Activated T-helper 2 cell treated with anti-CD3 and anti-CD28 coated beads, Interferon-gamma antibody, Interleukin-2, Interleukin-4, amounts not matched to agents 10 μg/mL and 5 μg/mL and 100 μg/mL, durations not matched to agents 14 hours and 24 hours and 36 hours (primary cell): ENCODE data around the gene MALSU1. TPM values are rescaled to one million over a fixed set of nuclear protein-coding genes. Genes with fewer than 3 reads are reported as not detected.

Source experiments
- DNase-seq: peaks from one replicate; pipeline ENCODE4 v3.0.0; 2021; ENCODE audit warnings: low spot score
- H3K27ac Mint-ChIP-seq: one replicate; pipeline ENCODE4 v1.8.0; 2021; ENCODE audit warnings: mixed read lengths
- H3K27me3 Mint-ChIP-seq: one replicate; pipeline ENCODE4 v1.8.0; 2021; ENCODE audit warnings: low read depth, mixed read lengths
- H3K36me3 Mint-ChIP-seq: one replicate; pipeline ENCODE4 v1.8.0; 2021; ENCODE audit warnings: low read depth, mixed read lengths
- H3K4me1 Mint-ChIP-seq: one replicate; pipeline ENCODE4 v1.8.0; 2021; ENCODE audit warnings: low read depth, mixed read lengths
- H3K4me3 Mint-ChIP-seq: one replicate; pipeline ENCODE4 v1.8.0; 2021; ENCODE audit warnings: low read depth, mild to moderate bottlenecking, moderate library complexity, mixed read lengths
- H3K9me3 Mint-ChIP-seq: one replicate; pipeline ENCODE4 v1.8.0; 2021; ENCODE audit warnings: mixed read lengths
- intact Hi-C: fragments of 100-400 bp; cut with micrococcal nuclease; formaldehyde crosslinking; loops from one replicate; pipeline ENCODE4 v1.15.1; 2023
- total RNA-seq: library from RNA; stranded (reverse); gene quantifications from 2 replicates; pipeline ENCODE4 v1.2.3, GENCODE V29; 2022

MALSU1 gene
- total RNA-seq, 1 donor from 2014 or later, result 83.6 TPM

- no peak for DNase-seq
These were observed 44.8 kb downstream of the MALSU1 start for GRCh38 chr7:23343806-23344475.

GRCh38 chr7:23345601-23346000 is 46.5 kb downstream of the MALSU1 start:
- no peak overlapping the region for H3K27ac Mint-ChIP-seq
- H3K4me3 Mint-ChIP-seq, result peak overlapping the region; percentile 68
- H3K4me1 Mint-ChIP-seq, result peaks cover 41% of the 10 kb centered on the region
- H3K9me3 Mint-ChIP-seq, result no peaks in the 10 kb centered on the region
- H3K27me3 Mint-ChIP-seq, result no peaks in the 10 kb centered on the region
- peaks cover 56% of the 10 kb centered on the region for H3K36me3 Mint-ChIP-seq
- intact Hi-C loops, result loop anchor here (5.0 kb wide), 1 partner anchor 48 kb away; the partner anchor contains the start of gene MALSU1
- DNase-seq, result no peak

More at GRCh38 chr7:23343806-23344475, 44.8 kb downstream of the MALSU1 start:
- H3K36me3 Mint-ChIP-seq, result peaks cover 58% of the 10 kb centered on the region
- H3K27ac Mint-ChIP-seq, result no peak overlapping the region
- peaks cover 38% of the 10 kb centered on the region for H3K4me1 Mint-ChIP-seq
- H3K9me3 Mint-ChIP-seq, result no peaks in the 10 kb centered on the region
- H3K27me3 Mint-ChIP-seq, result no peaks in the 10 kb centered on the region
- H3K4me3 Mint-ChIP-seq, result no peak overlapping the region
- intact Hi-C loops, result no loop called here

- no peaks in the 10 kb centered on the region for H3K9me3 Mint-ChIP-seq
- H3K4me3 Mint-ChIP-seq, result peak overlapping the region; percentile 68
- peaks cover 43% of the 10 kb centered on the region for H3K4me1 Mint-ChIP-seq
- peak overlapping the region; percentile 62 for H3K27ac Mint-ChIP-seq
- H3K27me3 Mint-ChIP-seq, result no peaks in the 10 kb centered on the region
- intact Hi-C loops, result loop anchor here (2.0 to 5.0 kb wide), 4 partner anchors 22 to 70 kb away; partner anchors contain the start of gene MALSU1
- peaks cover 54% of the 10 kb centered on the region for H3K36me3 Mint-ChIP-seq
- DNase-seq, result no peak
These were observed 47.2 kb downstream of the MALSU1 start for GRCh38 chr7:23346316-23346715.

- H3K9me3 Mint-ChIP-seq, result no peaks in the 10 kb centered on the region
- DNase-seq, result no peak
- peak overlapping the region; percentile 53 for H3K4me3 Mint-ChIP-seq
- H3K27me3 Mint-ChIP-seq, result no peaks in the 10 kb centered on the region
- intact Hi-C loops, result loop anchor here (1.0 to 5.0 kb wide), 5 partner anchors 9 to 70 kb away; partner anchors contain the start of gene MALSU1
- peaks cover 49% of the 10 kb centered on the region for H3K36me3 Mint-ChIP-seq
- H3K27ac Mint-ChIP-seq, result peak overlapping the region; percentile 64
- peaks cover 50% of the 10 kb centered on the region for H3K4me1 Mint-ChIP-seq
These were observed 48.0 kb downstream of the MALSU1 start for GRCh38 chr7:23347033-23347681.

- Mint-ChIP-seq H3K4me1 (peaks cover 50% of the 10 kb centered on the region), H3K36me3 (peaks cover 45% of the 10 kb centered on the region), H3K4me3 (peak overlapping the region; percentile 53), H3K27ac (peak overlapping the region; percentile 64), H3K9me3 (no peaks in the 10 kb centered on the region), H3K27me3 (no peaks in the 10 kb centered on the region)
- intact Hi-C loops, result loop anchor here (1.0 to 5.0 kb wide), 5 partner anchors 9 to 71 kb away; partner anchors contain the start of gene MALSU1
- no peak for DNase-seq
These were observed 48.6 kb downstream of the MALSU1 start for GRCh38 chr7:23347682-23348180.

- intact Hi-C loops, result loop anchor here (5.0 kb wide), 1 partner anchor 52 kb away; the partner anchor contains the start of gene MALSU1
- Mint-ChIP-seq H3K4me3 (no peak overlapping the region), H3K27me3 (no peaks in the 10 kb centered on the region), H3K4me1 (peaks cover 60% of the 10 kb centered on the region), H3K36me3 (peaks cover 39% of the 10 kb centered on the region), H3K9me3 (no peaks in the 10 kb centered on the region), H3K27ac (no peak overlapping the region)
- DNase-seq, result no peak
These were observed 50.5 kb downstream of the MALSU1 start for GRCh38 chr7:23349484-23350157.

GRCh38 chr7:23350466-23350865 is 51.3 kb downstream of the MALSU1 start:
- H3K36me3 Mint-ChIP-seq, result peaks cover 35% of the 10 kb centered on the region
- DNase-seq, result no peak
- peaks cover 56% of the 10 kb centered on the region for H3K4me1 Mint-ChIP-seq
- H3K4me3 Mint-ChIP-seq, result no peak overlapping the region
- H3K27me3 Mint-ChIP-seq, result no peaks in the 10 kb centered on the region
- no peak overlapping the region for H3K27ac Mint-ChIP-seq
- intact Hi-C loops, result no loop called here
- H3K9me3 Mint-ChIP-seq, result no peaks in the 10 kb centered on the region

- intact Hi-C loops, result no loop called here
- Mint-ChIP-seq H3K9me3 (no peaks in the 10 kb centered on the region), H3K4me3 (no peak overlapping the region), H3K27me3 (no peaks in the 10 kb centered on the region), H3K36me3 (peaks cover 22% of the 10 kb centered on the region), H3K27ac (no peak overlapping the region), H3K4me1 (peaks cover 51% of the 10 kb centered on the region)
- DNase-seq, result no peak
These were observed 54.0 kb downstream of the MALSU1 start for GRCh38 chr7:23353172-23353571.

- intact Hi-C loops, result loop anchor here (1.0 to 5.0 kb wide), 9 partner anchors 9 to 176 kb away; partner anchors contain the start of gene TRA2A
- no peak for DNase-seq
- no peak overlapping the region for H3K4me3 Mint-ChIP-seq
- no peak overlapping the region for H3K27ac Mint-ChIP-seq
- H3K9me3 Mint-ChIP-seq, result peaks cover 6% of the 10 kb centered on the region
- peaks cover 30% of the 10 kb centered on the region for H3K36me3 Mint-ChIP-seq
- peaks cover 62% of the 10 kb centered on the region for H3K4me1 Mint-ChIP-seq
- H3K27me3 Mint-ChIP-seq, result no peaks in the 10 kb centered on the region
These were observed 57.0 kb downstream of the MALSU1 start for GRCh38 chr7:23356168-23356567.

- intact Hi-C loops, result loop anchor here (1.0 to 5.0 kb wide), 12 partner anchors 9 to 176 kb away; partner anchors contain the start of genes IGF2BP3 and TRA2A
- Mint-ChIP-seq H3K4me1 (peaks cover 60% of the 10 kb centered on the region), H3K27me3 (no peaks in the 10 kb centered on the region), H3K4me3 (peak overlapping the region; percentile 48), H3K27ac (peak overlapping the region; percentile 79), H3K9me3 (peaks cover 6% of the 10 kb centered on the region), H3K36me3 (peaks cover 30% of the 10 kb centered on the region)
- no peak for DNase-seq
These were observed 57.6 kb downstream of the MALSU1 start for GRCh38 chr7:23356726-23357125.

- Mint-ChIP-seq H3K4me3 (peak overlapping the region; percentile 22), H3K9me3 (peaks cover 6% of the 10 kb centered on the region), H3K27ac (peak overlapping the region; percentile 83), H3K36me3 (peaks cover 33% of the 10 kb centered on the region), H3K4me1 (peaks cover 62% of the 10 kb centered on the region), H3K27me3 (no peaks in the 10 kb centered on the region)
- intact Hi-C loops, result loop anchor here (1.0 to 5.0 kb wide), 8 partner anchors 11 to 175 kb away; partner anchors contain the start of genes IGF2BP3 and TRA2A
- DNase-seq, result no peak
These were observed 58.3 kb downstream of the MALSU1 start for GRCh38 chr7:23357190-23358093.
